ENCODE measurements around the gene SEMA3E.
A peak's percentile ranks its signal among the peaks of the same experiment; 100 is the strongest.

SEMA3E gene

DNA sequence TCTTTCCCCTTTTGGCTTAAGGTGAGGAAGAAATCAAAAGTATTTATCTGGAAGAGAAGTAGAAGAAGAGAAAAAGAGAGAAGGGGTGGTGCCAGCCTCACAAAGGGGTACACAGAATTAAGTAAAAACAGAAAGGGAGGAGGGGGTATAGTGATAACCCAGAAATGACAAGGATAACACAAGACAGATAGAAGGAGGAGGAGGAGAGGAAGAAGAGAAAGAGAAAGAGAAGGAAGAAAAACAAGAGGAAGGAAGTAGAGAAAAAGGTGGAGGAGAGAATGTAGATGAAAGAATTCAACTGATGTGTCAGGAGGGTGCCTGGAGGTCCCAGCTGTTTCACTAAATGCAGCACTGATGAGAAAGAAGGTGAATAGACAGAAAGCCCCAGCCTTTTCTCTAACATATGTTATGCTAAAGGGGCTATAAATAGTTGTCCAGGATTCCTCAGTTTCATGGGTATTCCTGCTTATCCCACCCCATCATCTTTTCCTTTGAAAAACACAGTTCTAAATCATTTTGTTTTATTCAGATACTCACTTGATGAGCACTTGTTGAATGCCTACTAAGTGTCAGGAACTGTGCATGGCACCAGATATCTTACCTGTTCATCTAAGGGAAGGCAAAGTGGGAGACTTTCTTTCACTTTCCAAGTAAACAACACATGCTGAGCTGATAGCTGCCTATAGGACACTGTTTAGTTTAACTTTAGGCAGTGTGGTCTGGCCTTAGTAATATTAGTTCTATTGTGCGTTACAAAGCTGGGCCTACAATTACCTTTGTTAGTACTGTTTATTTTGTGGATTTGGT is 8.0 kb downstream of the SEMA3E start:
- no peak for DNase-seq

DNA sequence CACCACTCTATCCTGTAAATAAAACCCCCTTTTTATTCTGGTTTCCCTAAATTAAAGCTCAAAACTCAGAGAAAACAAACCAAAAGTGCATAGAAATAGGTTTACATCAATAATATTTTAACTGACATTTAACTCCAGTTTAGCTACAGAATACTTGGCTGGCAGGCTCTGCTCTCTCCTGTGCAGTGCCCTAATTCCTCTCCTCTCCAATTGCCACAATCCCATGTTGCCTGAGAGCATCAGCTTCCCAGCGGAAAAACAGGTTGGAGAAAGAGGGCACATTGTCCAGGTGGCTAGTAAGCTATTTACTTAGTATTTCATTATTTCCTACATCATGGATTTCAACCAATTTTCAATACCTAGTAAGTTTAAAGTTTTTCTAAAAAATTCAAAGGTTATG is 8.7 kb downstream of the SEMA3E start:
- no peak for DNase-seq

DNA sequence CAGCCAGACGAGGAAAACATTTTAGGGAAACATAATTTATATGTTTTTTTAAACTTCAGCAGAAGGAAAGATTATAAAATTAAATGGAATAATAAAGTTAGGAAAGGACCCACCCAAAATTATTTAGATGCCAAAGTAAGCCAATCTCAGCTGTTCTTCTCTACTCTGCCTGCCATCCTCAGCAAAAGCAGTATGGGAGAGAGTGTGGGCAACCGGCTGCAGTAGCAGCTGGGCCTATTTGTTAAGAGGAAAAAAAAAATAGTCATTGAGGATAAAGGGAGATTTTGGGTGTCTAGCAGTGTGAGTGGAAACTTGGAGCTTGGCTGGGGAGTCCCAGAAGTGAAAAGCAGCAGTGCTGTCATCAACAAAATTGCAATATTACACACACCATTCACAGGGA is 15.4 kb downstream of the SEMA3E start:
- DNase-seq, result no peak

DNA sequence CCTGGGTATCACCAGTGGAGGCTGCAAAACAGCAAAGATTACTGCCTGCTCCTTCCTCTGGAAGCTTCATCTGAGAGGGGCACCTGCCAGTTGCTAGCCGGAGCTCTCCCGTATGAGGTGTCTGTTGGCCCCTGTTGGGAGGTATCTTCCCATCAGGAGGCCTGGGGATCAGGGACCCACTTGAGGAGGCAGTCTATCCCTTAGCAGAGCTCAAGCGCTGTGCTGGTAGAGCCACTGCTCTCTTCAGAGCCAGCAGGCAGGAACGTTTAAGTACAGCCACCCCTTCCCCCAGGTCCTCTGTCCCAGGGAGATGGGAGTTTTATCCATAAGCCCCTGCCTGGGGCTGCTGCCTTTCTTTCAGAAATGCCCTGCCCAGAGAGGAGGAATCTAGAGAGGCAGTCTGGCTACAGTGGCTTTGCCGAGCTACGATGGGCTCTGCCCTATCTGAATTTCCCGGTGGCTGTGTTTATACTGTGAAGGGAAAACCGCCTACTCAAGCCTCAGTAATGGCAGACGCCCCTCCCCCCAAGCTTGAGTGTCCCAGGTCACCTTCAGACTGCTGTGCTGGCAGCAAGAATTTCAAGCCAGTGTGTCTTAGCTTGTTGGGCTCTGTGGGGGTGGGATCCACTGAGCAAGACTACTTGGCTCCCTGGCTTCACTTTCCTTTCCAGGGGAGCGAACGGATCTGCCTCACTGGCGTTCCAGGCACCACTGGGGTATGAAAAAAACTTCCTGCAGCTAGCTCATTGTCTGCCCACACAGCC is 19.6 kb downstream of the SEMA3E start:
- DNase-seq, result no peak

DNA sequence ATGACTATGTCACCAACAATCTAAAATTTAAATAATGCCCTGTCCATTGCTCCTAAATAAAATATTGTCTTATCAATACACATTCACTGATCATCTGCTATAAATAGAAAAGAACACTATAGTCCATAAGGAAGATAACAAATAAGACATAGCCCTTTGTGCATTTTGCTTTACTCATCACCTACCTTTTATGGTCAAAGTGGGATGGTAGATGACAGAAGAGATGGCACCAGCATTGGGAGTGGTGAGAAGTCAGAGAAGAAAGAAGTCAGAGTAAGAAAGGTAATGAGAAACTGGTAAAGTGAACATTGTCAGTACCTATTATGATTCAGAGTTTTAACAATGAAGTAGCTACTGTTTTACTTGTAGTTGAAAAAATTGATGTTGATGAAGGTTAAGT is 31.1 kb downstream of the SEMA3E start:
- DNase-seq, result peak in 1 of 6 experiments; percentile 2

DNA sequence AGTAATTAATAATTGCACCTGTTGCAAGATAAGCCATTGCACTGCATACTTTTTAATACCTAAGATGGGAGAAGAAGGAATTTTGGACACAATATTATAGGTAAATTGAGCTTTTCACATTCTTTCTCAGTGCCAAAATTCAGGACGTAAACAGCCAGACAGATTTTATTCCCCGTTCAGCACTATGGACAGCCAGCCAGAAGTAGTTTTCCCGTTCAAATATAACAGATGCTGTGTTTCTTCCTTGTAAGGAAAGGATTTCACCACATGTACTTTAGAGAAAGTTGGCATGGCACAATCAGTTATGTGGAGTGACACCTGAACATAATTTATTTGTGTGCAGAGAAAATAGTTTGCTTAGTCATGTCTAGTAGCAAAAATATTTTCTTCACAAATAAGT is 34.8 kb downstream of the SEMA3E start:
- DNase-seq, result no peak

DNA sequence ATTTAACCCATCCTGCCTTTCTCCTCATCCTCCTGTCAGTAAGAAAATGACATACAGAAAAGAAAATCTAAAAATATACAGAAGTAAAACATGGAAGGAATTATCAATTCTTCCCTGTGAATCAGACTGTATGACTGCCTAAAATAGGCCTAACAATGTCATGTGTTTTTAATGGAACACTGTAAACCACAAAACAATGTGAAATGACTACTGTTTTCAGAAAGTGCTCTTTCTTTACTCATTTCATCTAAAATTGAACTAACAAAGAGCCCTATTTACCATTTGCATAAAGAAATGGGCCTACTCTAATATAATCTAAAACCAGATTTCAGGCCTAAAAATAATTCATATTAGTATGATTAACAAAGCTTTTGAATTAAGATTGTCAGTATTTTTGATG is 35.7 kb downstream of the SEMA3E start:
- DNase-seq, result no peak

DNA sequence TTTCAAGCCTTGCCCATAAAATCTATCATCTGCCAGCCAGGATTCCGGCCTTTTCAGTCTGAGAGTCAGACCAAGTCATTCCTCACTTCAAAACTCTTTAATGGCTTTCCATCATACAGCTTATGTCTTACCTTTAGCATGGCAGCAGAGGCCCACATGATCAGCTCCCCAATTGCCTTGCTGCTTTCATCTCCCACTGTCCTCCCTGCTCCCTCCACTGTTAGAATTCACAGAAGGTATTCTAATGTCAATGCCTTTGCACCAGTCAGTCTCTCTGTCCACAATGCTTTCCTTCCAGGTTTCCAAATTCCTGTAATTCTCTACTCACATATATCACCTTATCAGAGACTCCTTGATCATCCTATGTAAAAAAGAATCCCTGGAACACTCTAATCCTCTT is 37.2 kb downstream of the SEMA3E start:
- DNase-seq, result no peak

DNA sequence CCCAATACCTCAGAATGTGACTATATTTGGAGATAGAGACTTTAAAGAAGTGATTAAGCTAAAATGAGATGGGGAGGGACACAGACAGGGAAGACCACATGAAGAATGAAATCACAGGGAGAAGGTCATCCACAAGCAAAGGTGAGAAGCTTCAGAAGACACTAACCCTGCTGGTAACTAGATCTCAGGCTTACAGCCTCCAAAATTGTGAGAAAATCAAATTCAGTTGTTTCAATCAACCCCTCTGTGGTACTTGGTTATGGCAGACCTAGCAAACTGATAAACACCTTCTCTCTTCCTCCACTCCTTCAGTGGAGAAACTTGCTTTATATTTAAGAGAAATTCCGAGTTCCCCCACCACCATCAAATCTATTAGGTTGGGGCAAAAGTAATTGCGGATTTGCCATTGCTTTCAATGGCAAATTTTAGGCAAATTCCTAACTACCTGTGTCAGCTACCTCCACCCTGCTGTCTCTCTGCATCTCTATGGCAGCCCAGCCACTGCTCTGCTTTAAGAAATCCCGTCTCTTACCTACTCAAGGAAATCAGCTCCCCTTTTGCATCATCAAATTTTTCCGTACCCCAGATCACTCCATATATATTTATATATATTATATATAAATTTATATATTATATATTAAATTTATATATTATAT is 38.2 kb downstream of the SEMA3E start:
- DNase-seq, result no peak

DNA sequence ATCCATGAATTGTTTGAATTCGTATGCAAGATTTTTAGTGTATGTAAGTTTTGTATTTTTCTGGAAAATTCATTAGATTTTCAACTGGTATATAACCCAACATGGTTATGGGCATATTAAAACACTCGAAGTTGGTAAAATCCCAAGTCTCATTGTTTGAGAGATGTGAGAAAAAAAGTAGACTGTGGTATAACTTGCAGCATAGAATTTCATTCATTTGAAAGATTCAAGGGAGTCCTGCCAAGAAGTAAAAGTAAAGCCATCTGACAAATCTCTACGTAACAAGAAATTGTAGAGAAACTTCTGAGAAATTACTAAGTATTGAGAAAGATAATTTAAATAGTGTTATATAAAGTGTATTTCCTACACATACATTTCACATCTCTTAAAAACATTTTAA is 40.2 kb downstream of the SEMA3E start:
- DNase-seq, result no peak

DNA sequence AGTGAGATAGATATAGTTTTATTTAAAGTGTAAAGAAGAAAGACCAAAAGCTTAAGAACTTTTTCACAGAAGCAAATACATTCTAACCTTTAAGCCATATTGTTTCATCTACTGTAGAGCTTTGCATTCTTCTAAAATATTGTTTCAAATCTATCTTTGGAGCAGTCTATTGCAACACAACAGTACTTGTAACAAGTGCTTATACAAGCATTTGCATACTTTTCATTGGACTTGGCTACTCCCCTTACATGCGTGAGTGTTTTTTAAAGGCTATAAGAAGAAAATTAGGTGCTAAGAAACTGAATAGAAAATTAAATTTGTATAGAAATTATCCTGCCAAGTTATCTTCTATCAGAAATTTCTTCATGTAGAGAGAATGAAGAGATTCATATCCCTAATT is 45.3 kb downstream of the SEMA3E start:
- DNase-seq, result no peak

DNA sequence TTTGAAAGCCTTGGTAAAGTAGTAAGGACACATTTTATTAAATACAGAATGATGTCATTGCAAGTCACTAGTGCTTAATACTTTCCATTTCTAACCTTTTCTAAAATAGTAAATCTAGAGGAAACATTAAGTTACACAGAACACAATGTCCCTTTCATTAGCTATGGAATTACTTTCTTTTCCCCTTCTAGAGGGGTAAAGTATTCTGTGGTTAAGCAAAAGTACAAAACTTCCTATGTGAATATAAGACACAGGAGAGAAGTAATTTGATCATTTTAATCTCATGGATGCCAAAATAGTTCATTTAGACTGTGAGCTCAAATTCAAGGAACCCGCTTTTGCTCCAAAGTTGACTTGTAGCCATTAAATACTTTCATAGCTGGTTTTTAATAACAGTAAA is 49.8 kb downstream of the SEMA3E start:
- DNase-seq, result no peak

DNA sequence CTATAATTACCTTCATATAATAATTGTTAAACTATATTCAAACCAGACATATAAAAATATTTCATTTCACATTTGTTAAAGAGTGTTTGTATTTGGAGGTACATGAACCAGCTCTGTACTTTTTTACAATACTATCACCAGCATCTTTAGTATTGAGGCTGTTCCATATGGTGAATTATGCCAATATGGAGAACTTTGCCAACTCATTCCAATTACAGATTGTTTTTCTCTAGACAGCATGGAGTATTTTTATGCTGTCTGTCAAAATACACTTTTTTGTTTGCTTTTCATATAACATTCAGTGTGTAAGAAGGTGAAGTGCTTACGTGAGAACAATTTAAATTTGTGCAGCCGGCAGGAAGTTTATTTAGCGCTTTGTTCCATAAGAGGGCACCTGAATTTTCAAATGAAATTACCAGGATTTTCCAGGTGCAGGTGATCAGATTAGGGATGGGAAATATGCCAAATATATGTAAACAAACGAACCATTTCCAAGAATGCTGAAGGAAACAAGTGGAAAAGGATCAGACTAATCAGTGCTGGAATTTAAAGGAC is 54.9 kb downstream of the SEMA3E start:
- no peak for DNase-seq

DNA sequence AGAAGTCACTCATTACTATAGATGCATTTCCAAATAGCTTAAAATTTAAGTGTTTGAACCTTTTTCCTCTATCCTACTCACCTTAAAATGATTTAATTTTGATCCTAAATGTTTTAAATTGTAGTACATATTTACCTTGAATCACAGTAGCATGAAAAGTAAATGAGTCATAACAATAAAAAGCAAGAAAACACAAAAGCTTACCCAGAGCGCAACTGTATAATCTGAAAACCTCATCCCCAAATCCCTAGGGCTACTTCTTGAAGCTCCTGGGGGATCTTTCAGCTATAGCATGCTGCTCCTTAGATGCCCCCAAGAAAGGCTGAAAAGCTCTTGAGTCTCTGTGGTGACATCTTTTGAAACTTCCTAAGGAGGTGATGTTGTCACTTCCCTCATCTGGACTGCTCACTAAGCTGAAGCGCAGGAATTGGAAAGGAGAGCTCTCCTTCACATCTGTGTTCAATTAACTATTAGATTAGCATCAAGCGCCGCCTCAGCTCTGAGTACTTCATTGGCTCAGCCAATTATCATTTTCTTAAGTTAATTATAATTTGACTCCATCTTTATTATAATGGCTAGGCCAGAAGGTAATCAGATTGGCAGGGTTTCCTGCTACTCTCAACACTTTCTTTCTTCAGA is 60.2 kb downstream of the SEMA3E start:
- no peak for DNase-seq

DNA sequence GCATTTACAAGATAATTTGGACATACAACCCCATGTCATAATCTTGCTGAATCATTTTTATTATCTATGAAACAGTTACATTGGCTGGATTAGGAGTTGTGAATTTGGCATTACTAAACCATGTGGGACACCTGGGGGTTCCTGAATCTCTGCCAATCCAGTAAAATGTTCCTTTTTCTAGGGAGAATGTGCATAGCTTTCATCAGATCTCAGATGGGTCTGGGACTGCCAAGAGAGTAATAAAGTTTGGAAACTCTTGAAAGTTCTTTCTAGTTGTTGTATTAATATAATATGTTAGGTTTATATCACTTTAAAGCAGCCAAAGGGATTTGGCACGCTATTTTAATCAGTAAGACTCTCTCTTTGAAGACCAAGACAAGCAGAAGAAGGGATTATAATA is 62.7 kb downstream of the SEMA3E start:
- DNase-seq, result no peak

DNA sequence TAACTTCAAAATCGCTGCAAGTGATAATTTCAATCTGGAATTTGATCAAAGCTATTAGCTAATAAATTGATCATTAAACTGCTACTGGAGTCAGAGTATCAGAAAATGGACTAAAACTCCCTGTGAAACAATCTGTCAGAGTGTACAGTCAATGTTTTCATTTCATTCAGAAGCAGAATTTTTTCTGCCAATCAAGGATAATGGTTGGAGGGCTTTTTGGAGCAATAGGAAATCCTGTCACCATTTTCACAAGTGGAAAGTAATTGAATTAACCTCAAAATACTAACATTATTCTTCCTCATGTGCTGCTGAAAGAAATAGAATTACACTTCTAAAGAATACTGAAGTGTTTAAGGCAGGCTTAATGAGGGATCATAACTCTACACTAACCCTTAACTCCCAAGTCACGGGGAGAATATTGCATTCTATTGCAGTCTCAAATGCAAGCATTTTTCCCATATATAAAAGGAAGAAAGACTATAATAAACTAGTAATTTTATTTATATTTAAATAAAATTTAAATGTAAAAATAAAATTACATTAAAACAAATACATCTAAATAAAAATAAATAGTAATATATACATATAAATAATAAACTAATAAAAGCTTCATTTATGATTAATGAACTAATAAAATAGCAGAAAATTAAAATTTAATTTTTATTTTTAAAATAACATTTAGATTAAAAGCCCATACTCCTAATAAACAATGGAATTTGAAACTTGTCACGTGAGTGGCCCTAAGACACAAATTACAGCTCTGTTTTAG is 67.1 kb downstream of the SEMA3E start:
- DNase-seq, result no peak

DNA sequence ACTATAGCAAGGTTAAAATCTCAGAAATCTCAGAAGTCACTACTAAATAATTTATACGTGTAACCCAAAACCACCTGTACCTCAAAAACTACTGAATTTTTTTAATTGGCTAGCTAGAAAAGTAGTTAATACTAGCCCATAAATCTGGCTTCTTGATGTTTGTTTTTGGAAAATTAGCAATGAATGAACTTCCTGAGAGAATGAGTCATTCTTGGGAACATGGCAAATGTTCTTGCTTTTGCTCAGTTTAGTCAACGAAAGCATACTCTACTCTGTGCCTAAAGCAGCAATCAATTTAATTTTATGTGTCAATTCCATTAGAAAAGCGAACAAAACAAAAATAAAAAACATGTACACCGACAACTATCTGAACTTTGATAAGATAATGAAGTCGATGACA is 69.2 kb downstream of the SEMA3E start:
- DNase-seq, result no peak

DNA sequence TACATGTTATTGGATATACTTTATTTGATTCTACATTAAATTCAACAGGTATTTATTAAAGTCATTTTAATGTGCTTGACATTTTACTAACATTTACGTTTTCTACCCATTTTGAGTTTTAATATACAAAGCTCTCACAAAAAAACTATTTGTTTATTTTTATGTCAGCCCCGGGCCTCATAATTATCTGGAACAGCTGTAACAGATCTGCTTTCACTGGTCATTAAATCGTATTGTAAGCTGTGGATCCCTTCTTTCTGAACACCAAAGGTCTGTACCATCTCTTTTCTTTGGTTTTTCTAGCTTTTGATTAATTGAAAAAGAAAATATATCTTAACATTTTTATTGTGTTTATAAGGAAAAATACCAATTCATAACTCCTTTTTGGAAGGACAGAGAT is 73.5 kb downstream of the SEMA3E start:
- DNase-seq, result no peak

DNA sequence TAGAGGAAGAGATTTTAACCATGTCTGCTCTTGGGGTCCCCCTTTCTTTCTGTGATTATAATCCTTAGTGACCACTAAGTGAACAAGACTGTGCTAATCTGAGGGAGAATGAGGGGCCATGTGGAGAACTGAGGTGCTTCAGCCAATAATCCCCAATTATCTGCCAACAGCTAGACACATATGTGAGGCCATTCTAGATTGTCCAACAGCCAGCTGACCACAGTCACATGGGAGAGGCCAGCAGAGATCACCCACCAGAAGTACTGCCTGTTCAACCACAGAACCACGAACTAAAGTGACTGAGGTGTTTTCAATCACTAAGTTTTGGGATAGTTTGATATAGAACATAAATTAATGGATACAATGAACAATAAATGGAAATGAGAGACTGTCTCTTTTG is 74.3 kb downstream of the SEMA3E start:
- DNase-seq, result no peak

DNA sequence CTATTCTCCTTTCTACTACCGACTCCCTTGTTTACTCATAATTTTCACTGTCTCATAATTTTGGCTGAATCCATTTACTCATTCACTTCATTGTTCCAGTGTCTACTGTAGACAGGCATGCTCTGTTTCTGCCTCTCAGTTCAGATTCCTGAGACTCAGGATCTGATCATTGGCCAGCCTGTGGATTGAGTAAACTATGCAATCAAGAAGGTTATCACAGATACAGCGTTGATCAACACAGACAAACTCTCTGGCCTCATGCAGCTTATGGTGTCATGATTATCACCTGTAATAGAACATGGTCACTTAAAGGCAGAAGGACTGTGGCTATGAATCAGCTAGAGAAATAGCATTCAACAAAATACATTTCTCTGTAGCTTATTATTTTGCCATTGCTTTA is 86.0 kb downstream of the SEMA3E start:
- no peak for DNase-seq

DNA sequence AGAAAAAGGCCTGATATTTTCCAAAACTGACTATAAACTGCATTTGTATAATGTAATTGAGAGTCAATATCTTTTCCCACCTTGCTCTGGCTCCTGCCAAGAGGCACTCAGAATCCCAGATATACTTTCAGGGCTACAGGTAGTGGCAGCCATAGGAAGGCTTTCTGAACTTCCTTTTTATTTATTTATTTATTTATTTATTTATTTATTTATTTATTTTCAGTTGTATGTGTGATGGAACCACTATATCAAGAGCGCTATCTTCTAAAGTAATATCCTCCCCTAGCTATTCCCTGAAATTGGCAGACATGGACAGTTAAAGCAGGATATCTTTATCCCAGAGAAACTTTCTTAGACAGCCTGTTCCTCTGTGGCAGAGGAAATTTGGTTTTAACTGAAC is 86.7 kb downstream of the SEMA3E start:
- DNase-seq, result no peak

DNA sequence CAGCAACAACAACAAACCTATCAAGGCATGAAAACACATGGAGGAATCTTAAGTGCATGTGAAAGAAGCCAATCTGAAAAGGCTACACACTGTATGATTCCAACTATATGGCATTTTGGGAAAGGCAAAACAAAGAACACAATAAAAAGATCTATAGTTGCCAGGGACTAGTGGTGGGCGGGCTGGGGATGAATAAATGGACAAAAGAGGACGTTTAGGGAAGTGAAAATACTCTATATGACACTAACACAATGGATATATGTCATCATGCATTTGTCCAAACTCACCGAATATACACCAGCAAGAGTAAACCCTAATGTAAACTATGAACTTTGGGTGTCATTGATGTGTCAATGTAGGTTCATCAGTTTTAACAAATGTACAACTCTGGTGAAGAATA is 89.1 kb downstream of the SEMA3E start:
- no peak for DNase-seq
